GM12874 (cell line): ENCODE data around the gene TNF.

Experiments
- CTCF ChIP-seq: IDR thresholded peaks from 2 replicates; pipeline ENCODE4 v1.5.1; 2011; ENCODE audit warnings: low read depth, mild to moderate bottlenecking, control low read depth, low read length, moderate library complexity; ENCODE audit not compliant: insufficient read depth

The TNF gene

DNA sequence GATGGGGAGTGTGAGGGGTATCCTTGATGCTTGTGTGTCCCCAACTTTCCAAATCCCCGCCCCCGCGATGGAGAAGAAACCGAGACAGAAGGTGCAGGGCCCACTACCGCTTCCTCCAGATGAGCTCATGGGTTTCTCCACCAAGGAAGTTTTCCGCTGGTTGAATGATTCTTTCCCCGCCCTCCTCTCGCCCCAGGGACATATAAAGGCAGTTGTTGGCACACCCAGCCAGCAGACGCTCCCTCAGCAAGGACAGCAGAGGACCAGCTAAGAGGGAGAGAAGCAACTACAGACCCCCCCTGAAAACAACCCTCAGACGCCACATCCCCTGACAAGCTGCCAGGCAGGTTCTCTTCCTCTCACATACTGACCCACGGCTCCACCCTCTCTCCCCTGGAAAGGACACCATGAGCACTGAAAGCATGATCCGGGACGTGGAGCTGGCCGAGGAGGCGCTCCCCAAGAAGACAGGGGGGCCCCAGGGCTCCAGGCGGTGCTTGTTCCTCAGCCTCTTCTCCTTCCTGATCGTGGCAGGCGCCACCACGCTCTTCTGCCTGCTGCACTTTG lies at the start of gene TNF:
Gene TNF, plus strand, starts transcription at position 231 of the 567 bp plus-strand sequence. Its CDS starts 177 bp downstream, at position 408.
- no peak for TF ChIP-seq CTCF

DNA sequence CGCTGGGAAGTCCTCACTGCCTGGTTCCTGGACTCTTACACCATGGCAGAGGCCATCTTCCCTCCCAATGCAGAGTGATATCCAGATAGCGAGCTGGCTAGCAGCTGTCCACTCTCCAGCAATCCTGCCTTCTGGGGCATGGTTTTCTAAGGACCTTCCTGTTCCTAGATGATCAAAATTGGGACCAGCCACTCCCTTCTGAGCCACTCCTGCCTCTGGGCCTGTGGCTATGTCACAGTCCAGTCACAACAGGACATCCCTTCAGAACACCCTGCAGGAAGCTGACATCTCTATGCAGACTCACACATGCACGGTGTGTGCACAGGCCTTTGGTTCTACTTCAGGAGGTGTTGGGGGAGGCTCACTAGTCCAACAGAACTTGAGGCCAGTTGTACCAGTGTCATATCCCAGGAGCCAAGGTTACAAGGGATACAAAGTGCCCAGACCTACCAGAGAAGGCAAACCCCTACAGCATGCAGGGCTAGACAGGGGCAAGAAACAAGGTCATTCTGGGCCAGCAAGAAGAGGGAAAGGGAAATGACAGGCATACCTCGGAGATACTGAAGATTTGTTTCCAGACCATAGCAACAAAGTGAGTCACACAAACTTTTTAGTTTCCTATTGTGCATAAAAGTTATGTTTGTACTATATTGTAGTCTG lies 49.3 kb upstream of the TNF start:
- TF ChIP-seq CTCF, result no peak

- no peak for TF ChIP-seq CTCF
Observed at GRCh38 chr6:31528307-31528777, 47.0 kb upstream of the TNF start.

DNA sequence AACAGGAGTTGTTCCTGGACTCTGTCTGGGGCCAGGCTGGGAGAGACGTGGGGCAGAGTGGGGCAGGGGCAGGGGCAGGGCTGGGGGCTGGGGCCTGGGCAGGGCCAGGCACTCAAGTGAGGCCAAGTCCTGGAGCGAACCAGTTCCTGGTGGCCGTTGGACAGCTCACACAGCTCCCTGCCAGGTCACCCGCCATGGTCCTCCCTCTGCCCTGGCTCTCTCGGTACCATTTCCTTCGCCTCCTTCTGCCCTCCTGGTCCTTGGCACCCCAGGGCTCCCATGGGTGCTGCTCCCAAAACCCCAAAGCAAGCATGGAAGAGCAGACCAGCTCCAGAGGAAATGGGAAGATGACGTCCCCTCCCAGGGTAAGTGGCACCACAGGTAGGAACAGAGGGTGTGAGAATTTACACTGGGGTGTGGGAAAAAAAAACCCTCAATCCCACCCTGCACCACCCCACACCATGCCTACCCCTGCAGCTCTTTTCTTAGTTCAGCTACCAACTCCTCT lies 46.5 kb upstream of the TNF start, which contains the start of gene MCCD1:
Gene MCCD1, plus strand, starts transcription at position 142 of the 508 bp plus-strand sequence. Its CDS starts 53 bp downstream, at position 195.
- no peak for TF ChIP-seq CTCF

- no peak for TF ChIP-seq CTCF
Observed at GRCh38 chr6:31529329-31530150, 45.8 kb upstream of the TNF start.

DNA sequence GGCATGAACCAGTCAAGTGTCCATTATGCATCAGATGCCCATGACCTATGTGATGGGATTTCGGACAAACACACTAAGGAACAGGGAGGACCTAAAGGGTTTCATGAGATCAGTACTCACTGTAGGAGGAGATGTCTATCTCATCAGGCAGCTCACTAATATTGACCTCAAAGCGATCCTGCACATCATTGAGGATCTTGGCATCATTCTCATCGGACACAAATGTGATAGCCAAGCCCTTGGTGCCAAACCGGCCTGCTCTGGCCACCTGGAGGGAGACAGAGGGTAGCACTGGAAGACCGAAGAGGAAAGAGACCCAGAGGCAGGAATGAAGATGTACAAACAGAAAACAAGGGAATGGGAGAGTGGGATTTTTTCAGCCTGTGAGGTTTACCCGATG lies 44.7 kb upstream of the TNF start:
- no peak for TF ChIP-seq CTCF

GRCh38 chr6:31531162-31531561 lies 44.2 kb upstream of the TNF start:
- TF ChIP-seq CTCF, result no peak
